GM18909 (cell line): ENCODE results near the gene RAB38.
A peak's percentile ranks its signal among the peaks of the same experiment; 100 is the strongest.

Experiments used
- ATAC-seq: cut with Tn5 transposase; IDR thresholded peaks from one replicate; pipeline ENCODE4 v1.9.1; 2021; ENCODE audit warnings: mild to moderate bottlenecking; ENCODE audit not compliant: unreplicated experiment, poor library complexity

The RAB38 gene

GRCh38 chr11:88174709-88175568 lies at the start of gene RAB38:
RAB38 (minus strand) TSS chr11:88175443; CDS start chr11:88175384, 59 bp downstream.
- peak; percentile 51 for ATAC-seq

GRCh38 chr11:88213406-88213805 lies 38.2 kb upstream of the RAB38 start:
- ATAC-seq, result no peak

- no peak for ATAC-seq
Observed at GRCh38 chr11:88212300-88212699, 37.1 kb upstream of the RAB38 start.

DNA sequence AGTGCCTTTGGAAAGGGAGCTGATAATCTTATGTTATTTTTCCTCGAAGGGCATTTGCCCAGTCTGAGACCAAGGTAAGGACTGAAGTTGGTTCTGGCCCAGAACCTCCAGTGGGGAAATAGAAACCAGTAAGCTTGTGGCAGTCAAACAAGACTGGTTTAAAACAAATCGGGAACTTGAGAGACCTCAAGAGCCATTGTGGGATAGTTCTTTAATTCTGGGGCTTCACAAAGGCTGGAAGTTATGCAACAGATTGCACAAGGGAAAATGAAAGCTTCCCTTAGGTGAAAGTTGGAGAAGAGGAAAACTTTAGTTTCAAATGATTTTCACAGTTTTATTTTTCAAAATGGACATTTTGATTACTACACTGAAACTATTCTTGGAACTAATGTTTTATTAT lies 33.5 kb upstream of the RAB38 start:
- no peak for ATAC-seq

GRCh38 chr11:88206751-88207150 lies 31.5 kb upstream of the RAB38 start:
- ATAC-seq, result no peak

- ATAC-seq, result no peak
Observed at GRCh38 chr11:88204353-88204752, 29.1 kb upstream of the RAB38 start.

- ATAC-seq, result no peak
Observed at GRCh38 chr11:88203604-88204003, 28.4 kb upstream of the RAB38 start.

DNA sequence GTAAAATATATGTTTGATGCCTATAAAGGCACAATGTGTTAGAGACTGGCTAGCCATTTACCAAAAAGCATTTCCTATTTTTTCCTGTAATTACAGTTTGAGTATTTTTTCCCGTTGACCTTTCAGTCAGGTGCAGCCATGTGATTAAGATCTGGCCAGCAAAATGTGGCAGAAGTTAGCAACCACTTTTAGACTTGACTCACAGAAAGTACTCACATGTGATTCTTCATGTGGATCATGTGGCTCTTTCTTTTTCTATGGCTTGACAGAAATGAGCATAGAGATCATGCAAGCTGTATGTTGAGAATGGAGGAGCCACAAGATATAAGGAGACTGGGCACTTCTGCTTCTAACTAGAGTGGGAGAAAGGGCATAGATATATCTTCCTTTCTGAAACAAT lies 27.3 kb upstream of the RAB38 start:
- no peak for ATAC-seq

DNA sequence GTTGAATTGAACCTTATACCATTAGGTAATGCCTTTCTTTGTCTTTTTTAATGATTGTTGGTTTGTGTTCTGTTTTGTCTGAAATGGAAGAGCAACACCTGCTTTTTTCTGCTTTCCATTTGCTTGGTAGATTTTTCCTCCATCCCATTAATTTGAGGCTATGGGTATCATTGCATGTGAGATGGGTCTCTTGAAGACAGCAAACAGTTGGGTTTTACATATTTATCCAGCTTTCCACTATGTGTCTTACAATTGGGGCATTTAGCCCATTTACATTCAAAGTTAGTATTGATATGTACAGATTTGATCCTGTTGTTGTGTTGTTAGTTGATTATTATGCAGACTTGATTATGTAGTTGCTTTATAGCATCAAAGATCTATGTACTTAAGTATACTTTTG lies 21.1 kb upstream of the RAB38 start:
- no peak for ATAC-seq

GRCh38 chr11:88195908-88196307 lies 20.7 kb upstream of the RAB38 start:
- no peak for ATAC-seq

DNA sequence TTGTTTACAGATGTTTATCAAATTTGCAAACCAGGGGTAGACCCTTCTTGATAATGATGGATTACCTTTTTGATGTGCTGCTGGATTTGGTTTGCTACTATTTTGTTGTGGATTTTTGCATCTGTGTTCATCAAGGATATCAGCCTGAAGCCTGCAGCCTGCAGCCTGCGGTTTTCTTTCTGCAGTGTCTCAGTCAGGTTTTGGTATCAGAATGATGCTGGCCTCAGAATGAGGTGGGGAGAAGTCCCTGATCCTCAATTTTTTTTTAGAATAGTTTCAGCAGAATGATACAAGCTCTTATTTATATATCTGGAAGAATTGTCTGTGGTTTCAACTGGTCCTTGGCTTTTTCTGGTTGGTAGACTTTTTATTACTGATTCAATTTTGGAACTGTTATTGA lies 19.7 kb upstream of the RAB38 start:
- peak; percentile 84 for ATAC-seq

- ATAC-seq, result peak; percentile 55
Observed at GRCh38 chr11:88193278-88193677, 18.0 kb upstream of the RAB38 start.

DNA sequence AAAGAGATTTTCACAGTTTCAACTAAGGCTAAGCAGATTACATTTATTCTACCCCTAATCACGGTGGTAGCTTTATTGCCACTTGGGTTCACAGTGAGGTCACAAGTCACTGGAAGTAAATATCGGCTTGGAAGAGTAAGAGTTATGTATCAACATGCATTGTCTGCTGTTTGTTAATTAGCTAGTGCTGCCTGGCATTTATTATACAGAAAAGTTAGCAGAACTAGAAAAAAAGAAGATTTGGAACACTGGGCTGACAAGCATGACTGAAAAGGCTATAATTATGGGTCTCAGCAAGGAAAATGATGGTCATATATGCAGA lies 13.7 kb upstream of the RAB38 start:
- ATAC-seq, result no peak

DNA sequence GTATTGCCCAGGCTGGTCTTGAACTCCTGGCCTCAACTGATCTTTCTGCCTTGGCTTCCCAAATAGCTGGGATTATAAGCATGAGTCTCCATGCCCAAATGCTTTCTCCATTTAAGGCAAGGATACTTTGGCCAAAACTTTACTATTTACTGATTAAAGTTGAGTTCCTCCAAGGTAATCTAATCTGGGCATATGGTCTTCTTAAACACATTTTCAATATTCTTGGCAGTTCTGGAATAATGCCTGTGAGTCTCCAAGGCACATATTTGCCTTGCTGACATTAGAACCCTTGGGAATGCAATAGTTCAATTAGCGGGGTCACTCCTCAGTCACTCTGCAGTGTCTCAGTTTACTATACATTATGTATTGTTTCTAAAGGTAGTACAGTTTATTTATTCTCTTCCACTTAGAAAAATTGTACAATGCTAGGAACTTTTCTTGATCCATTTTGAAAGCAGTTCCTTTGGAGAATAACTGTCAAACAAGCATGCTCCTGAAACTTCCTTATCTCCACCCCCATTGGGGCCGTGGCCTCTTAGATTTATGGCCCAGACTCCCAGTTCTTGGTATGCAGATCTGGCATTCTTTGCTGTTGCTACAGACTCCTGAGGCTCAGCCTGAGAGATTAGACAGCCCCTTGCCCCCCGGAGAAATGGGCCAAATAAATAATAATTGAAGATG lies 13.1 kb upstream of the RAB38 start:
- ATAC-seq, result no peak

- ATAC-seq, result no peak
Observed at GRCh38 chr11:88183233-88183632, 8.0 kb upstream of the RAB38 start.

DNA sequence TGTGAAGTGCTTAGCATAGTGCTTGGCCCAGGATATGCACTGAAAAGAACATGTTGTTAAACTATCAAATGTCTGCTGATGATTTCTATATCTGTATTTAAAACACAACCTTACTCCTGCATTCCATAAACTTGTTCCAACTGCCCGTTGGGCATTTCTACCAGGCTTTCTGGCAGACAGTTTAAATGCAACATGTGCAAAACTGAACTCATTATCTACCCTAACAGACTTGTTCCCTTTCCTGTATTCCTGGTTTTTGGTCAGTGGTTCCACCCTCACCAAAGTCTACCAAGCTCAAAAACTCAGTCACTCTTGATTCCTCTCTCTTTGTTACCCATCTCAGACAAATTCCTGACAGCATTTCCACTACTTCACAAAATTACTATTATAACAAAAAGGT lies 6.5 kb upstream of the RAB38 start:
- ATAC-seq, result no peak

- peak; percentile 30 for ATAC-seq
Observed at GRCh38 chr11:88179971-88180629, 4.9 kb upstream of the RAB38 start.

DNA sequence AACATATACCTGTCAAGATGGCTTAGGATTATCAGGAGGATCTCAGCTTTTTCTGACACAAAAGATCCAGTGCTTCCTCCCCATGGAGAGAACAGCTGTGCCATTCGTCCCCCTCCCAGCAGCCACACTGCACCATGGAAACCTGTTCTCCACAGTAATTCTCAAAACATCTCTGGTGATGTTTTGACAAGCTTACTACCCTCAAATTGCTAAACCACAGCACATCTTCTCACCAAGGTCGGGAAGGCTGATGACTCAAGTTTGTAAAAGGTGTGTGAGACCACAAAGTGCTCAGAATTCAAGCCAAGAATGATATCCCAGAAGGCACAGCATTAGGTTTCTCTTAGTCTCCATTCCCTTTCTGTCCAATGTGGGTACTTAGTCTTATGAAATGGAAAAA lies 3.9 kb upstream of the RAB38 start:
- ATAC-seq, result peak; percentile 66

DNA sequence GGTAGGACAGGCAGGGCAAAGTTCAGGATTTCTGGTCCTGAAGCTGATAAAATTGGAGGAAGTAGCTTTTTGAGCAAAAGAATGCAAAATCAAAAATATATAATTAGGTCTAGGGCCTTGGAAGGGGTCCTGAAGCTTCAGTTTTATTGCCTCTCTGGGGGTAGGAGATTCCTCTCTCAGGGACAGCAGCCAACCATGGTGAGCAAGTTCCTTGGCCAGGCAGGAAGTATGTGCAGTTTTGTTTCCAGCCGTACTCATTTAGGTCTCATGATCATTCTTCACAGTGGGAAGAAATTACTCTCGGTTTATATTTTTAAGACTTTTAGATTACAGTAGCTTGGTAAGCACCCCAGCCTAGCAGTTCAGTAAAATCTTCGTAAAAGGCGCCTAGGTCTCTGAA lies 2.9 kb upstream of the RAB38 start:
- no peak for ATAC-seq

GRCh38 chr11:88175569-88176075 lies 379 bp upstream of the RAB38 start:
- peak; percentile 28 for ATAC-seq

- ATAC-seq, result no peak
Observed at GRCh38 chr11:88173956-88174355, 1.3 kb downstream of the RAB38 start.
